Measurements from ENCODE around the gene GTF2IRD2.
"Not testable (repeated sequence)": the region's sequence is repeated elsewhere in the genome, so short reads cannot be mapped to it uniquely, and the experiment has no call there.

GRCh38 chr7:74889518-74890129 is 38.2 kb upstream of the GTF2IRD2 start:
- not testable (repeated sequence) for TF ChIP-seq CTCF, POLR2AphosphoS5, POLR2A (IDR thresholded peaks at IDR 0.05)
